Nephron (organoid): ENCODE measurements around the gene SUMO3.

Experiments
- H3K27ac Mint-ChIP-seq, 3 experiments: 2 replicates each; pipeline ENCODE4 v1.8.0; 2020; ENCODE audit warnings: mixed read lengths in 3 of 3, mild to moderate bottlenecking in 2 of 3, moderate library complexity in 1 of 3
- H3K27me3 Mint-ChIP-seq: 2 replicates; pipeline ENCODE4 v1.8.0; 2021; ENCODE audit warnings: low read depth, mild to moderate bottlenecking, moderate library complexity, mixed read lengths
- H3K36me3 Mint-ChIP-seq: 2 replicates; pipeline ENCODE4 v1.8.0; 2020; ENCODE audit warnings: low read depth, mixed read lengths
- H3K4me1 Mint-ChIP-seq: 2 replicates; pipeline ENCODE4 v1.8.0; 2020; ENCODE audit warnings: mixed read lengths
- H3K4me3 Mint-ChIP-seq, 3 experiments: 2 replicates each; pipeline ENCODE4 v1.8.0; 2020; ENCODE audit warnings: mild to moderate bottlenecking in 3 of 3, mixed read lengths in 3 of 3, moderate library complexity in 2 of 3
- H3K9me3 Mint-ChIP-seq: 2 replicates; pipeline ENCODE4 v1.8.0; 2020; ENCODE audit warnings: mixed read lengths
- TF ChIP-seq, protein P1 (sequence below), 3 experiments: fragments of 200-600 bp; sonication (generic); IDR thresholded peaks; one replicate each; pipeline ENCODE4 v1.5.0; 2021; ENCODE audit warnings: antibody characterized with exemption in 3 of 3; ENCODE audit not compliant: unreplicated experiment in 3 of 3

The SUMO3 gene

DNA sequence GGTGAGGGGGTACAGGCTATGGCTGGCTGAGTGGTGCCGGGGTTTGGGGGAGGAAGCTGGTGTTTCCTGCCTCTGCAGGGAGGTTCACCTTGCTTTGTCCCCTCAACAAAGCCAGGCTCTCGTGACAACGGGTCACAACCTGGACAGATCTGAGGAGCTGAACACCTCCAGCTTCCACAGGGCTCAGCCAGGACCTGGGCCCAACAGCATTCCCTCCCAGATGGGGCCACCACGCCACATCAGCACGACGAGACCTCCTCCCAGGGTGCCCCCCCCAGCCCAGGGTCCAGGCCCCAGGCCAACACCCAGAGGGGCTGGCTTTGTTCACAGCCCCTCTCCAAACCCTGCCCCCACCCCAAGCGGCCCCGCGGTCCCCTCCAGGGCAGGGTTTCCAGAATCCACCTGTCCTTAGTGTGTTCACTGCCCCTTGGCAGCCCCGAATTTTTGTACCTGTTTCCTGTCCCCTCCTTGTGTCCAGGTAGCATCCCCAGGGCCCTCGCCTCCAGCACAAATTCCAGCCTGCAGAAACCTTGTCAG lies 51.0 kb downstream of the SUMO3 start:
- peaks cover 22% of the 10 kb centered on the region for H3K36me3 Mint-ChIP-seq
- H3K4me1 Mint-ChIP-seq: peaks cover 13% of the 10 kb centered on the region
- H3K27ac Mint-ChIP-seq: no peak overlapping the region
- TF ChIP-seq, protein P1, sequence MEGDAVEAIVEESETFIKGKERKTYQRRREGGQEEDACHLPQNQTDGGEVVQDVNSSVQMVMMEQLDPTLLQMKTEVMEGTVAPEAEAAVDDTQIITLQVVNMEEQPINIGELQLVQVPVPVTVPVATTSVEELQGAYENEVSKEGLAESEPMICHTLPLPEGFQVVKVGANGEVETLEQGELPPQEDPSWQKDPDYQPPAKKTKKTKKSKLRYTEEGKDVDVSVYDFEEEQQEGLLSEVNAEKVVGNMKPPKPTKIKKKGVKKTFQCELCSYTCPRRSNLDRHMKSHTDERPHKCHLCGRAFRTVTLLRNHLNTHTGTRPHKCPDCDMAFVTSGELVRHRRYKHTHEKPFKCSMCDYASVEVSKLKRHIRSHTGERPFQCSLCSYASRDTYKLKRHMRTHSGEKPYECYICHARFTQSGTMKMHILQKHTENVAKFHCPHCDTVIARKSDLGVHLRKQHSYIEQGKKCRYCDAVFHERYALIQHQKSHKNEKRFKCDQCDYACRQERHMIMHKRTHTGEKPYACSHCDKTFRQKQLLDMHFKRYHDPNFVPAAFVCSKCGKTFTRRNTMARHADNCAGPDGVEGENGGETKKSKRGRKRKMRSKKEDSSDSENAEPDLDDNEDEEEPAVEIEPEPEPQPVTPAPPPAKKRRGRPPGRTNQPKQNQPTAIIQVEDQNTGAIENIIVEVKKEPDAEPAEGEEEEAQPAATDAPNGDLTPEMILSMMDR (IDR thresholded peaks at IDR 0.05; ENCODE audit: unreplicated experiment in 3 of 3): no peak
- H3K9me3 Mint-ChIP-seq: no peaks in the 10 kb centered on the region
- H3K27me3 Mint-ChIP-seq: no peaks in the 10 kb centered on the region
- H3K4me3 Mint-ChIP-seq: no peak overlapping the region

DNA sequence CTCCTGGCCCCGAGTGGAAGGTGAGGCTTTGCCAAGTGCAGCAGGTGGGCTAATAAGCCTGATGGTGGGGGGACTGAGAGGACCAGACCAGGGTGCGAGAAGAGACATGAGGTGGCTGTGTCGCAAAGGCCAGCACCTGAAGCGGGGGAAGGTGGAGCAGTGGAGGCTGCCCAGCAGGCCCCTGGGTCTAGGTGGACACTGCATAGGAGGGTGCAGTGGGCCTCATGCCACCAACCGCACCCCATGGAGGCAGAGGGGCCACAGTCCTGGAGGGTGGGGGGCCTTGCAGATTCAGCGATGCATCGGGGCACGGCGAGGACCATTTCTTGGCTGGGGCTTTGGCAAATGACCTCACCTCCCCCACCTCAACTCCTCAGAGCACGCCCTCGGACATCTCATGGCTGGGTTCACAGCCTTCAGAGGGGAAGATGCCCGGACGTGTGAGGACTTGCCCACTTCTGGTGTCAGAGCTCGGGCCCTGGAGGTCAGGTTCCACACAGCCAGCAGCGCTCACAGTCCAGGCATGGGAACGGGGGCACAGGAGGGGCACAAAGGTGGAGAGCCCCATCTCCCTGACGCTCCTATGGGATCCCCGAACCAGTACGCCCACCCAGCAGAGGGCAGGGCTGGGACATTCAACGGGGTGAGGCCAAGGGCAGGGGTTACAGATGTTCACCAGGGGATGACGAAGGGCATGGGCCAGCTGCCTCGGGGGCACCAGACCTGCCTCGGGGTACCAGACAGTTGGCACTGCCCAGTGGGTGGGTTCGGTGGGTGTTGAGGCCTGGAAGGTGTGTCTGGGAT lies 51.6 kb downstream of the SUMO3 start:
- Mint-ChIP-seq H3K27ac (peak overlapping the region in 1 of 3 experiments; percentile 37), H3K9me3 (no peaks in the 10 kb centered on the region), H3K27me3 (no peaks in the 10 kb centered on the region), H3K36me3 (peaks cover 20% of the 10 kb centered on the region), H3K4me3 (no peak overlapping the region), H3K4me1 (peaks cover 16% of the 10 kb centered on the region)
- TF ChIP-seq, protein P1 (IDR thresholded peaks at IDR 0.05; ENCODE audit: unreplicated experiment in 3 of 3): no peak

DNA sequence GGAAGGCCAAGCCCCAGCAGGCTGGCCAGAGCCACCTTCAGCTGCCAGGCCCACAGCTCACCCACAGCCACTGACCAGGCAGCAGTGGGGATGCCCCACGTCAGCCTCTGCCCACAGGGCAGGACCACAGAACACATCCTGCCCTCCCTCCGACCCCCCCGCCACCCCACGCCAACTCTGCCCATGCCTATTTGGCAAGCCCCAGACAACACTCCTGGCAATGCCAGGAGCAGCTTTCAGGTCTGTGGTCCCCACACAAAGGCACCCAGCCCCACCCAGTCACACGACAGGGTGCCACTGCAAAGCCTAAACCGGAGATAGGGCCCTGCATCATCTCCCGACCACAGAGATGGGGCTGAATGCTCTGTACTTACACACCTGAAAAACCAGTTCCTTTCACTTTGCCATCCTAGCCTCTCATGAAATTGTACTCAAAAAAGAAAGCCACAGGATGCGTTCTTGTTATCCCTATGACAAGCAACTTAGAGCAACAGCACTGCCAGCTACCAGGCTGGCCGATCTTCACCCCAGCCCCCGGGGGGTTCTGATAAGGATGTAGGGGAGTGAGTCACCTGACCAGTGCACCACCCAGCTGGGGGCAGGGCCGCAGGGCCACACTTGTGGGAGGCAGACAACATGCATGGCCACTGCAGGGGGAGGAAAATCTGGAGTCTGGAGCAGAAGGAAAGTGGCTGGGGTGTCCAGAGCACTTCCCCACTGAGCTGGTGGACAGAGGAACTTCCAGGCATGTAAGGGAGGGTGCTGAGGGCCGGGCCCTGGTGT lies 52.4 kb downstream of the SUMO3 start:
- H3K27ac Mint-ChIP-seq: peak overlapping the region in 2 of 3 experiments; percentile 30 to 37

DNA sequence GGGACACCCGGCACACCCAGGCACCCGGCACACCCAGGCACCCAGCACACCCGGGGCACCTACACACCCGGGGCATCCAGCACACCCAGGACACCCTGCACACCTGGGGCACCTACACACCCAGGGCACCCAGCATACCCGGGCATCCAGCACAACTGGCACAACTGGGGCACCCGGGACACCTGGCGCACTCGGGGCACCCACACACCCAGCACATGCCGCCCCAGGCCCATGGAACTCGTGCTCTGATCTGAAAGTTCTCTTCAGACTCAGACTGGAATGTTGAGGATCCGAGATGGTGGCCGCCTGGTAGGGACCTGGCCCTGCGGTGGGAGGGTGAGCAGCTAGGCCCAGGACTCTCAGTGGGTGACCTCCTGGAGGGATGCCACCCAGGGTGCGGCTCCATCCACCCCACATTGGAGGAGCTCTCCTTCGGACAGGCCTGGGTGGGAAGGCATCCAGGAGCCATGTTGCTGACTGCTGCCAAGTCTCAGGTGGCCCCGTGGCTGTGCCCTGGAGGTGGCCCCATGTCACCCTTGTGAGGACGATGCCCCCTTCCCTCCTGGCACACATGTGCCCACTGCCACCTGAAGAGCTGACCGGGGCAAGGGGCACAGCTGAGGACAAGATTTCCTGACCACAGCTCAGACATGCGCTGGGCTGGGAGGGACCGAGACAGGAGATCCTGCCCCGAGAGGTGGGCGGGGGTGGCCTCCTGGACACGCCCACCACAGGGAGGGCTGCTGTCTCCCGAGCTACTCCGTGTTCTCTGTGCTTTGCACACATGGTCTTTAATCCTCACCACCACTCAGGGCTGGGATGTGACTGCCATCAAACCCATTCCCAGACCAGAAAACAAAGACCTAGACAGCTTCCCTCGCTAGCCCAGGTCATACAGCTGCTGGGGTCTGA lies 53.3 kb downstream of the SUMO3 start:
- Mint-ChIP-seq H3K27ac (no peak overlapping the region), H3K9me3 (no peaks in the 10 kb centered on the region), H3K27me3 (peaks cover 6% of the 10 kb centered on the region), H3K36me3 (peaks cover 5% of the 10 kb centered on the region), H3K4me1 (peaks cover 27% of the 10 kb centered on the region), H3K4me3 (no peak overlapping the region)
- TF ChIP-seq, protein P1 (IDR thresholded peaks at IDR 0.05; ENCODE audit: unreplicated experiment in 3 of 3): no peak

More for the DNA sequence above, 52.4 kb downstream of the SUMO3 start:
- Mint-ChIP-seq H3K4me3 (no peak overlapping the region), H3K27me3 (peaks cover under 1% of the 10 kb centered on the region), H3K4me1 (peaks cover 24% of the 10 kb centered on the region), H3K9me3 (no peaks in the 10 kb centered on the region), H3K36me3 (peaks cover 13% of the 10 kb centered on the region)
- TF ChIP-seq, protein P1 (IDR thresholded peaks at IDR 0.05; ENCODE audit: unreplicated experiment in 3 of 3): no peak

DNA sequence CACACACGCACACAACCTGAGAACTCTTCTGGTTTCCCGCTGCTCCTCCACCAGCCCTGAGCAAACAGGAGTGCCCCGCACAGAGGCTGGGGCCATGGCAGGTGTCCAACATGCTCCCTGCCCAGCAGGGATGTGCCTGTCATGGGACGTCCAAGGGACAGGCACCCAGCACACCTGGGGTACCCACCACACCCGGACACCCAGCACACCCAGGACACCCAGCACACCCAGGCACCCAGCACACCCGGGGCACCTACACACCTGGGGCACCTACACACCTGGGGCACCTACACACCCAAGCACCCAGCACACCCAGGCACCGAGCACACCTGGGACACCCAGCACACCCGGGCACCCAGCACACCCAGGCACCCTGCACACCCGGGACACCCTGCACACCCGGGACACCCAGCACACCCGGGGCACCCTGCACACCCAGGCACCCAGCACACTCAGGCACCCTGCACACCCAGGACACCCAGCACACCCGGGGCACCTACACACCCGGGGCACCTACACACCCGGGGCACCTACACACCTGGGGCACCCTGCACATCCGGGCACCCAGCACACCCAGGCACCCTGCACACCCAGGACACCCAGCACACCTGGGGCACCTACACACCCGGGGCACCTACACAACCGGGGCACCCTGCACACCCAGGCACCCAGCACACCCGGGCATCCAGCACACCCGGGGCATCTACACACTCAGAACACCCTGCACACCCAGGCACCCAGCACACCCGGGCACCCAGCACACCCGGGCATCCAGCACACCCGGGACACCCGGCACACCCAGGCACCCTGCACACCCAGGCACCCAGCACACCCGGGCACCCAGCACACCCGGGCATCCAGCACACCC lies 54.2 kb downstream of the SUMO3 start:
- no peak overlapping the region for H3K27ac Mint-ChIP-seq
- TF ChIP-seq, protein P1 (IDR thresholded peaks at IDR 0.05; ENCODE audit: unreplicated experiment in 3 of 3): no peak
- peaks cover 3% of the 10 kb centered on the region for H3K36me3 Mint-ChIP-seq
- no peaks in the 10 kb centered on the region for H3K9me3 Mint-ChIP-seq
- no peak overlapping the region for H3K4me3 Mint-ChIP-seq
- H3K27me3 Mint-ChIP-seq: peaks cover 6% of the 10 kb centered on the region
- peaks cover 27% of the 10 kb centered on the region for H3K4me1 Mint-ChIP-seq
